ENCODE data around the gene OR6B1. TPM values are rescaled to one million over a fixed set of nuclear protein-coding genes. Genes with fewer than 3 reads are reported as not detected.
A peak's percentile ranks its signal among the peaks of the same experiment; 100 is the strongest.
"Not testable (repeated sequence)": the region's sequence is repeated elsewhere in the genome, so short reads cannot be mapped to it uniquely, and the experiment has no call there.

Gene OR6B1
- total RNA-seq, 1 experiment from 2014 or later = not detected

DNA sequence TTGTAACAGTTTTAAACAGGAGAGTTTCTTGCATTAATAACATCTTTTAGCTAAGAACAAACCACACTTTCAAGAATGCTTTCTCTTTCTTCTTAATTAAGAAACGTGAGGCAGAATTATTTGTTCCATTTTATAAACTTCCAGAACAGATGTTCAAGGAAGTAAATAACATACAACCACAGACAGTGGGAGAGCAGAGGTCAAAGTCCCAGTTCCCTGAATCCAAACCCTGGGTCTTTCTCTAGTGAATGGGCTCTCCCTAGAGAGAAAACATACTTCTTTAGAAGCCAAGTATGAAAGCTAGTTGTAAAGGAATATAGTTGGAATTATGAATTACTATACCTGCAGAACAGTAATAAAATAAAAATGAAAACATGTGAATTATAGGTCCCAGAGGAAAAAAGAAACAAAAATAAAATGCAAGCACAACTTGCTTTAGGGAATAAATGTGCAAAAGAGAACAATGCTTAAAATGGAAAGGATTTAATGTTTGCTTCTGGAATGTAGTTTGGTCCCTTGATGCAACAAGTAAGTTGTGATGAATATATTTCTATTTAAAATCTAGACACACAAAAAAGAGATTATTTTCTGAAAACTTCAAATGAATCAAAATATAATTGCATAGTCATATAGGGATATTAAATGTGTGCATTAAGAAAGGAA lies 6.0 kb downstream of the OR6B1 start:
- peak; percentile 50 for DNase-seq (ENCODE audit: low read depth)

DNA sequence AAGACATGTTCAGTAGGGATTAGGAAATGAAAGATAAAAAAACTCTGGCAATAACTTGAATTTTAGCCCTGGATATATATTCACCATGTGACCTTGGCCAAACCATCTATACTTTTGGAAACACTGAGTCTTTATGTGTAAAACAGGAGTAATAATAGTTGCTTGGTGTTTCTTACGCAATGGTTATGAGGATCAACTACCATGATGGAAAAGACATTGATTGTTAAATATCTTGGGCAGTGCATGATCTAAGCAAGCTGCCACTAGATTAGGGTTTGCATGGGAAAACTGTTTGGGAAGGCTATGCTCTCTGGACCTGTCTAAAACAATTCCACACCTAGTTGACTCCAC lies 6.5 kb downstream of the OR6B1 start:
- no peak for DNase-seq (ENCODE audit: low read depth)

DNA sequence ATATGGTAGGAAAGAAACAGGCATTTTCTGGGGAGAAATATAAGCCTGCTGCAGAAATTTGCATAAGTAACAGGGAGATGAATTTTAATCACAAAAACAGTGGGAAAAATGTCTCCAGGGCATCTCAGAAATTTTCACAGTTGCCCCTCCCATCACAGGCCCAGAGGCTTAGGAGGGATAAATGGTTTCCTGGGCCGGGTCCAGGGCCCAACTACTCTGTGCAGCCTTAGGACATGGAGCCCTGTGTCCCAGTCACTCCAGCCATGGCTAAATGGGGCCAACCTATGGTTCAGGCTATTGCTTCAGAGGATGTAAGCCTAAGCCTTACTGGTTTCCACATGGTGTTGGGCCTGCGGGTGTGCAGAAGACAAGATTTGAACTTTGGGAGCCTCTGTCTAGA lies 9.2 kb downstream of the OR6B1 start:
- no peak for DNase-seq (ENCODE audit: low read depth)

DNA sequence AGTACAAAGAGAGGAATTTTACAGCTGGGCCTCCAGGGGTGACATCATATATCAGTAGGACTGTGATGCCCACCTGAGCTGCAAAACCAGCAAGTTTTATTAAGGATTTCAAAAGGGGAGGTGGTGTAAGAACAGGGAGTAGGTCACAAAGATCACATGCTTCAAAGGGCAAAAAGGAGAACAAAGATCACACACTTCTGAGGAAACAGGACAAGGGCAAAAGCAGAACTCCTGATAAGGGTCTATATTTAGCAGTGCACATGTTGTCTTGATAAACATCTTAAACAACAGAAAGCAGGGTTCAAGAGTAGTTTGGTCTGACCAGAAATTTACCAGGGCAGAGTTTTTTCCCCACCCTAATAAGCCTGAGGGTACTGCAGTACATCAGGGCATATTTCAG lies 9.9 kb downstream of the OR6B1 start:
- DNase-seq (ENCODE audit: low read depth) = not testable (repeated sequence)

DNA sequence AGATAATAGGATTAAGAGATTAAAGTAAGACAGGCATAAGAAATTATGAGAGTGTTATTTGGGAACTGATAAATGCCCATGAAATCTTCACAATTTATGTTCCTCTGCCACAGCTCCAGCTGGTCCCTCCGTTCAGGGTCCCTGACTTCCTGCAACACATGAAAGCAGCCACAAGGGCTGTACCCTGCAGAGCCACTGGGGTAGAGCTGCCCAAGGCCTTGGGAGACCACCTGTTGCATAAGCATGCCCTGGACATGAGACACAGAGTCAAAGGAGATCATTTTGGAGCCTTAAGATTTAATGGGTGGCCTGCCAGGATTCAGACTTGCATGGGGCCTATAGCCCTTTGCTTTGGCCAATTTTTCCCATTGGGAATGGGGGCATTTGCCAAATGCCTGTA lies 10.7 kb downstream of the OR6B1 start:
- DNase-seq (ENCODE audit: low read depth) = not testable (repeated sequence)

DNA sequence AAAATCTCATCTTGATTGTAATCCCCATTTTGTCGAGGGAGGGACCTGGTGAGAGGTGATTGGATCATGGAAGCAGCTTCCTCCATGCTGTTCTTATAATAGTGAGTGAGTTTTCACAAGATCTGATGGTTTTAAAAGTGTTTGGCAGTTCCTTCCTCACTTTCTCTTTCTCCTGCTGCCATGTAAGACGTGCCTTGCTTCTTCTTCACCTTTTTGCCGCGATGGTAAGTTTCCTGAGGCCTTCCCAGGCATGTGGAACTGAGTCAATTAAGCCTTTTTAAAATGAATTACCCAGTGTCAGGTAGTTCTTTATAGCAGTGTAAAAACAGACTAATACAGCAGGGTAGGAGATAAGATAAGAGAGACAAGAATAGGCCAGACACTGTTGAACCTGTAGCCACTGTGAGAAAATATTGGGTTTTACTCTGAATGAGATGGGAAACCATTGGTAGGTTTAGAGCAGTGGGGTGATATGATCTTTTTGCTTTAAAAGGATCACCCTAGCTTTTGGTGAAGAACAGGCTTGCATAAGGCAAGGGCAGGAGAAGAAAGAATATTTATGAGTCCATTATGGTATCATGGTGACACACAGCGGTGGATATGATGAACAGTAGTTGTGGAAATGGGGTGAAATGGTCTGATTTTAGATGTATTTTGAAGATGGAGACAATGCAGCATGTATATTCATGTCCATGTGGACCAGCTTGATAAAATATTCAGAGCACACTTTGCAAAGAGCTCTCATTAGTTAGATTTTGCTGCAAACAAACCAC lies 11.5 kb downstream of the OR6B1 start:
- DNase-seq (ENCODE audit: low read depth) = peak; percentile 84

DNA sequence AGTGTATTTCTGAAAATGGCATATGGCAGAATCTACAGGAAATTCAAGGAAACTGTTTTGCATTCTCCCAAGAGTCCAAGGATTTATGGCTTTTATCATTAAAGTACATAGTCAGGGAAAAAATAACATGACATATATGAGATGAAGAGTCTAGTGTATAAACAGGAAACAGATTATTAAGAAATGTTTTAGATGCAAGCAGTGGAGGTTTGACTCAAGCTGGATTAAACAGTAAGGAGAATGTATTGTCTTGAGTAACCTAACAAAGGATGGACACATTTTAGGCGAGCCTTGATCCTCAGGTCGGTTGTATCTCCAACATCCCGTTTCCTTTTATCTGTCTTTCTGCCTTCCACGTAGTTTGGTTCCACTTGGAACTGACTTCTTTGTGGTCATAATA lies 17.9 kb downstream of the OR6B1 start:
- DNase-seq (ENCODE audit: low read depth) = no peak

DNA sequence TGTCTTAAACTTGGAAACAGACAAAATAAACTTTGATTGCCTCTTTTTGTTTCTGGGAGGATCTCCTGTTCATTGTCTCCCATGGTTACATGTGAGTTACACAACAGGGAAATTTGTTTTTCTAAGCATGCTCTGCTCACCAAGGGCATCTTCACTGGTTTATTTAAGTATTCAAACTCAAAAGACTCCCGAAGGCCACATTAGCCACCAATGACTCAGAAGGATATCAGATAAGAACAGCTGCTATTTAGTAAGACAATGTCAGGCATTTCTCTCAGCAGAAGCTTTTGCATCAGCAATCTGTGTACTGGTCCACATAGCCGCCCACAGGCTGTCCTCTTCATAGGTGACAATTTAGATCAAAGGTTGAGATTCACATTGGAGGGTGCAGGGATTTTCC lies 19.3 kb downstream of the OR6B1 start:
- peak; percentile 100 for DNase-seq (ENCODE audit: low read depth)

DNA sequence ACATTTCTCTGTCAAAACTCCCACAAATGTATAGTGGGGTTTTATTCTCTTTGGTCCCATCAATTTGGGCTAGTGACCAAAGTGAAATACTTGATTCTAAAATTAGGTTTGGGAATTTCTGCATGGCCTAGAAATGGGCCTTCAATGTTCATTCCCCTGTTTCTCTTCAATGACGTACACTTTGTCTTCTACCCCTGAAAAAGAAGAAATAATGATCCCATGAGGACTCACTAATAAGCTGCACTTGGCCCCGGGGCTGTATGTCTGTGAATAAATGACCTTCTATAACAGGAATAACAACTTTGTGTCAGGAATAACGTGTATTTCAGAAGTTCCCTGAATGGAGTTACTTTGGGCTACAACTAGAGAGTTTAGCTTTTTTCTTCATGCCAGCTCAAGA lies 20.2 kb downstream of the OR6B1 start:
- DNase-seq (ENCODE audit: low read depth) = no peak

DNA sequence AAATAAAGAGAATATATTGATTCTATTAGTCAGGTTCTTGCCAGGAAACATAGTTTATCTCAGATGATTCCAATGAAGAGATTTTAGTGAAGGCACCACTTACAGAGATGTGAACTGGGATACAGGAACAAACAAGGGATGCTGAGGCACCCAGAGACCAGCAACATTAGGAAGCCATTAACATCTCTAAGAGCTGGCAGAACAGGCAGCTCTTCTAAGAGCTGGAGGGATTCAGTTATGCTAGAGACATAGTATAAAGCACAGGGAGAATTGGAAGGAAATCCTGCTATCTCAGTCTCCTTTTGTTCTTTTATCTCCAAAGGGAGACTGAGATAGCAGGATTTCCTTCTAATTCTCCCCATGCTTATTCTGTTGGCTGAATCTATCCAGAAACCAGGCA lies 22.0 kb downstream of the OR6B1 start:
- no peak for DNase-seq (ENCODE audit: low read depth)

DNA sequence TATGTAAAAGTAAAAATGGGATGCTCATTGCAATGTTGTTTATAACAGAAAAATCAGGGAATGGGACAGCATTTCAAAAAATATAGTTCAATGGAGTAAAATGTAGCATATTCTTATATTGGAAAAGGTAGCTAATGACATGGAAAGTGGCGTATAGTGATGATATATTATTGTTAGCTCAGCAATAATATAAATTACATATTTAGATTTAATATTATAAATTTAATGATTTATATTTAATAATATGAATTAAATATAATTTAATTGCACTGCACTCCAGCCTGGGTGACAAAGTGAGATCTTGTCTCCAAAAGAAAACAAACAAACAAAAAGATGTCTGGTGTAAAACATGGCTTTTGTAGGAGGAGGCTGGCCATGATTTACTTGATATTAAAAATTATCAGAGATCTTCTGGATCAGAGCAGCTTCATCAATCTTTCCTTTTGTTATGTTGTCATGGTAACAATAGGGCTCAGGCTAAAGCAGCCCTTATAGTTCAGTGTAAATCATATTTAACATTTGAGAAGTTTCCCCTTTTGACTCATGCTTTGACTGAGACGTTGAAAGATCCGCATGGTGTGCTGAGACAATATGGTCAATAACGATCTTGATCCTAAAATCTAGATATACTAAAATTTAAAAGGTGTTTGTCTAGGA lies 23.2 kb downstream of the OR6B1 start:
- DNase-seq (ENCODE audit: low read depth) = no peak

DNA sequence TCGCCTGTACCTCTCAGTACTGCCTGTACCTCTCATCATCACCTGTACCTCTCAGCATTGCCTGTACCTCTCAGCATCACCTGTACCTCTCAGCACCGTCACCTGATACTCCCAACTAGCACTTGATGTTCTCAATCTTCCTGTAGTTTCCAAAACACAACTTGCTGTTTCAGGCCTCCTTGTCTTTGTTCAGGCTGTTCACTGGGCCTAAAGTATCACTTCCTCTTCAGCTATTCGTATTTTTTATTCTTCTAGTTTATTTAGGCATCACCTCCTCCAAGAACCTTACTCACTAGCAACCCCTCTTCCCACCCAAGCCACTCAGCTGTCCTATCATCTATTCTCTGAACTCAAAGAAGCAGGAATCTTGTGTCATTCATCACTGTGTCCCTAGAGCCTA lies 24.1 kb downstream of the OR6B1 start:
- DNase-seq (ENCODE audit: low read depth) = no peak

DNA sequence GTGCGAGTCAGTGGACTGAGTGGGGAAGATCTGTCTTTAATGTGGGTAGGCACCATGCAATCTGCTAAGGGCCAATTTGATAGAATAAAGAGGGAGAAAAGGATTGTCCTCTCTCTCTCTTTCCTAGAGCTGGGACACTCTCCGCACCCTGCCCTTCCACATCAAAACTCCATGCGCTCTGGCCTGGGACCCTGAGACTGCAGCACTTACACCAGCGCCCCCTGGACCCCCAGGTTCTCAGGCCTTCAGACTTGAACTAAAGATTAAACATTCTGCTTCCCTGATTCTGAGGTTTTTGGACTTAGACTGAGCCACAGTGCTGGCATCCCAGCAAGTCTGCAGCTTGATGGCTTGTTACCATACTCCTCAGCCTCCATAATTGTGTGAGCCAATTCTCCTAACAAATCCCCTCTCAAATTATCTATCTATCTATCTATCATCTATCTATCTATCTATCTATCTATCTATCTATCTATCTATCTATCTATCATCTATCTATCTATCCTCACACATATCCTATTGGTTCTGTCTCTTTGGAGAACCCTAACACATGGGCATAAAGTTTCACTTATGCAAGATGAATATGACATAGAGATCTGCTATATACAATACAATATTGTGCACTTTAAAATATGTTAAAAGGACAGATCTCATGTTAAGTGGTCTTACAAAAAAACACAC lies 26.2 kb downstream of the OR6B1 start:
- DNase-seq (ENCODE audit: low read depth) = no peak

DNA sequence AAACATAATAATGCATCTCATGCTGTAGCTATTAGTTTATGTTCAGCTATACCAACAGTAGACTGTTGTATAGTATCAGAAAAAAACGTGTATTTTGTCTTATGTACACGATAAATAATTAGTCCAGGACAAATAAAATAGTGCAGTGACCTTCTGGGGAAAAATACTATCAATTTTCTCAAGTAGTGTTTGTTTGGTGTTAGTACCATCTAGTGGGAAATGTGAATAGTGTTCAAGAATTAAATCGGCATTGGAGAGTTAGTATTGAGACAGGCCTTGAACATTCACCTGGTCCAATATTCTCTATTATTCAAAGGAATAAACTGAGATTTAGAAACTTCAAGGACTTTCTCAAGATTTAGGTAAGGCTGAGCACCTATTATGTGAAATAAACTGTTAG lies 26.9 kb downstream of the OR6B1 start:
- DNase-seq (ENCODE audit: low read depth) = peak; percentile 67

DNA sequence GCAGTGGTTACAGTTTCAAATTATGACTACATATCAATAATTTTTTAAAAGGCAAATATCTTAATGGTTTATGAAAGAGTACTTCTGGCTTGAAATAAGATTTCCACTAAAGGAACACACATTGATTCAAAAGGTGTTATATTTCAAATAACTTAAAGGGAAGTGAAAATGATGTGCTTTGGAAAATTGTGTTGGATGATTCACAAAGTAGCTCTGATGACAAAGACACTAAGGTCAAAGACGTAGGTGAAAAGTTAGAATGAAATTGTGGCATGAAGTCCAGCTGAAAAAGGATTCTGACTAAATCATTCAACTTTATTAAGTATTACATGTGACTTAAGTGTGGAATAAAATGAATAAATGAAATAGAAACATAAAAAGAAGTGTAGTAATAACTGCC lies 27.9 kb downstream of the OR6B1 start:
- DNase-seq (ENCODE audit: low read depth) = peak; percentile 58

DNA sequence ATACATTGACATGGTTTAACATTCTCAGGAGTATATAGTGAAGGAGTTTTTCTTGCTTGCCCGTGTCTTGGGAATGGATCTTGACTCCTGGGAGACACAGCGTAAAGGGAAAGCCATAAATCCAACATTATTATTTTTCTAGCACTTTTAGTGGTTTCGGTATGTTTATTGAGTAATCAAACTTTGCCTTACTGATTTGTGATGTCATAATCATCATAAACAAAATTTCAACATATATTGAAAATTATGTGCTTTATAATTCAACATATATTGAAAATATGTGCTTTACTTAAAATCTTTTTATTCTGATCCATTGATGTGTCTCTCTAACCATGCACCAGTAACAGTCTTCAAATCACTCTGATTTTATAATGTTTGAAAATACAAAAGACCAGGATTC lies 28.4 kb downstream of the OR6B1 start:
- no peak for DNase-seq (ENCODE audit: low read depth)

DNA sequence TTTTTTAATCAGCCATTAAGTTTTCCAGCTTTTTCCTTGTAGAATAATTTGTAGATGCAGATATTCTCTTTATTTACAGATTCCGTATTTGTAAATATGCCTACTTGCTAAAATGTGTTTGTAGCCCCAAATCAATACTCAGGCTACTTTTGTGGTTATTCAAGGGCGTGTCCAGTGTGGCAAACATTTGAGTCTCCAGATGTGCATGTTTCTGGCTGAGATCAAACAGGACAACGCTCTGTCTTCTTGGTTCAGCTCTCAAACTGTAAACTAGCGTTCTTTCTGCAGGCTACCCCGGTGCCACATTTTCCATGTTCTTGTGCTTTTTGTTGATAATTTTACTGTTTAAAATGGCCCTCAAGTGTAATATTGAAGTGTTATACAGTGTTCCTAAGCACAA lies 32.4 kb downstream of the OR6B1 start:
- DNase-seq (ENCODE audit: low read depth) = no peak

DNA sequence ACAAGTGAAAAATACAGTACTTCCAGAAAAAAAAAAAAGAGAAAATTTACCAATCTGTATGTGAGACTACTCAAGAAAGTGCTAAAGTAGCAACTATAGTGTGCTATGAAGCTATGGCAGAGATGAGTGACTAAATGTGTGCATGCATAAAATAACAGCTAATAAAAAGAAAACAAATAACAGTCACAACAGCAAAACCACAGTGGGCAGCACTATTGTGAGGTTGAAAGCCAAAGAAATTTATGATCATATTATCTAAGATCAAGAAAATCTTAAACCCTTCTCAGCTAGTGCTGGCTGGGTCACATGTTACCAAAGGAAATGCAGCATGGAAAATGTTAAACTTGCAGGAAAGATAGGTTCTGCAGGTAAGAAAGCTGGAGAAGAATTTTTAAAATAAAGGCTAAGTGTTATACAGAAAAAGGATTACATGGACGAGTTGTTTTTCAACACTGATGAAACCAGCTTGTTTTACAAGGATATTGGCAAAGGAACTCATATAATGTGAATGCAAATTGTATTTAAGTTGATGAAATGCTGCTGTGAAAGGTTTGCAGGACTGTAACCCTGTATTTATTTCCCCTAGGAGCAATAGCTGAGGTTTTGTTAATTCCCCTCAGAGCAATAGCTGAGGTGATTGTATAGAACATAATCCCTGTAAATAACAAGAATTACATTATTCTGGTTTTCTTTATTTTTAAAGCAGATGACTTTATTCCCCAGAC lies 33.0 kb downstream of the OR6B1 start:
- no peak for DNase-seq (ENCODE audit: low read depth)

DNA sequence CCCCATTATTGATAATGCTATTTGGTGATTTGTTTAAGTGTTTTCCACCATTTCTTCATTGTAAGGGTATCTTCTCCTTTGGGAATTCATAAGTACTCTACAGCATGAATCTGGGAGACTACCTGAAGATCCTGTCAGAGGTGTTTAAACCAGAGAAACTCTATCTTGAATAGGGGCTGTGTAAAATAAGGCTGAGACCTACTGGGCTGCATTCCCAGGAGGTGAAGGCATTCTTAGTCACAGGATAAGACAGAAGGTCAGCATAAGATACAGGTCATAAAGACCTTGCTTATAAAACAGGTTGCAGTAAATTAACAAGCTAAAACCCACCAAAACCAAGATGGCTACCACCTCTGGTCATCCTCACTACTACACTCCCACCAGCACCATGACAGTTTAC lies 35.3 kb downstream of the OR6B1 start:
- no peak for DNase-seq (ENCODE audit: low read depth)

DNA sequence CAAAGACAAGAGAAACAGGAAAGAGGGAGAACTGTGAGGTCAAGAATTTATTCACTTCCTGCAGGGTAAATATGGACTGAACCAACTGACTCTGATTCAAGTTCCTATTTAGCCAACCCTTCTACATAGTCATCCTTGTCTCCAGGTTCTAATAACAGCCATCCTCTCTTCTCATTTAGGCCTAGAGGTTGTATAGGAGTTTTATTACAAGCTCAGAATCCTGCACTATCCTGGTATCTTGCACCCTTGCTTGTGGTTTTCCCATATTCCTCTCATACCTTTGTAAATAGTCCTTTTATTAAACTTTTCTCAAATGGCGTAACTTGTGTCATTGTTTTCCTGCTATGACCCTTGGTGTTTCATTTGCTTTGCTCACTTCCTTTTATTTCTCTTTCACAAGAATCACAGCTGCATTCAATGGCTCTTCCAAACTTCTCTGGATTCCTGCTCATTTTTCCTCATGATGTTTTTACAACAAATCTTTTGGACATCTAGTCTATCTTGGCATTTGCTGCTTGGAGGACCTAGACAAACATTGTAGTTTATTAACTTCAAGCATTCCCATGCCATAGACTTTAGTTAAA lies 36.3 kb downstream of the OR6B1 start:
- DNase-seq (ENCODE audit: low read depth) = no peak

DNA sequence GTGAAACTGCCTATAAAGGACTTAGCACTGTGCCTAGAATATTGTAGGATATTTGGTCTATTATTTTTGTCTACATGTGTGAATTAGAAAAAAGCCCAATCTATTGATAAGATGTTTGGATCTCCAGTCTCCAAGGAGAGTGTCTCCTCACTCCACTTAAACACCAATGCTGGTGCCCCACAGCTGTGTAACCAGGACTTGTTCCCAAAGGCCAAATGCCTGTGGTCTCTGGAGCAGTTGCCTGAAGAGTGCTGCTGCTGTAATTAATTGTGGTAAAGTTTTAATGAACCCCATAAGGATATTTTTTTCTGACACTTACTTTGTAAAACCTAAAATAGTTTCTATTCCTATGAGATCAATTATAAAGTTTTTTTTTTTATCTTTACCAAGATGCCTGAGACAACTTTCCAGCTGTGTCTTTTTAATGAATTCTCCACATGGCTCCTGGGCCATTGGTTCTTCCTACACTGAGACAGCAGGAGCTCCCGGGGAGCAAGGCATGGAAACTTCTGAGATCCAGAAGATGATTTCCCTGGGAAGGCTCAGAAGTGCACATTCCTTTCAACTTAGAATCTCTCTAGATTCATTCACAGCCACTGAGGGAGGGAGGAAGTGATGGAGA lies 37.4 kb downstream of the OR6B1 start:
- DNase-seq (ENCODE audit: low read depth) = no peak
